Cerebellar cortex (tissue), 1 donor: Measurements from ENCODE around the gene PRKG2.

Source experiments
- DNase-seq: peaks from one replicate; pipeline ENCODE4 v3.0.0-alpha.2; 2015; ENCODE audit warnings: low spot score

PRKG2 gene

DNA sequence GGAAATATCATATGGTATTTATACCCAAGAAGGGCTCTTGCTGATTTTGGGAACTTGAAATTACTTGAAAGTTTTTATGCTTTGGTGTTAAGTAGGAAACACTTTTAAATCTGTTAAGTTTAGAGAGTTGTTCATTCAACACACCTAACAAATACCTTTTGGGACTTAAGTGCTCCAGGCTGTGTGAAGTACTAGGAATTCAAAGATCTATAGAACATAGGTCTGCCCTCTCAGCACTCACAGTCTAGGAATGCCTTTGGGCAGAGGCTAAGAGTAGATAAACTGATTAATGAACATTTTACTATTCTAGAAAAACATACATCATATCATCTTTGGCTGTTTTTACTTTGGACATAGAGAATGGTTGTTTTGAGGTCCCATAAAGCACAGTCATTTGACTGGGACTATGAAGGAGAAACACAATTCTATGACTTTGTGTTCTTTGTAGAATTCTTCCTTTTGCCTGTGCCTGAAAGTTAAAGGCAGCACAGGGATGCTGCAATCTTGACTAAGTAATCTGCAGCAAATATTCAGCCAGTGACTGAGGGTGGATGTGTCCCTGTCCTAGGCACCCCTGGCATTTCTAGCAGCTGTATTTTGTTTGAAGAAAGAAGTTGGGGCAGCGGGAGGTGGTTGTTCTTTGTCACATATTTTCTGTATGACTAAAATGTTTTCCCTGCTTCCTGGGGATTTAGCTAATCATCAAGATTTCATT lies 176.2 kb downstream of the PRKG2 start:
- DNase-seq = no peak
